ENCODE results near the gene RIPOR3.
"Not testable (repeated sequence)": the region's sequence is repeated elsewhere in the genome, so short reads cannot be mapped to it uniquely, and the experiment has no call there.

GRCh38 chr20:50641625-50642287, 49.6 kb downstream of the RIPOR3 start:
- TF ChIP-seq POLR2A (IDR thresholded peaks at IDR 0.05; ENCODE audit: low read depth, low read length); TAF1 (IDR thresholded peaks at IDR 0.05; ENCODE audit: borderline replicate concordance, low read depth, low read length): not testable (repeated sequence)
